ENCODE data around the gene TAF1B.
A peak's percentile ranks its signal among the peaks of the same experiment; 100 is the strongest.

The TAF1B gene

DNA sequence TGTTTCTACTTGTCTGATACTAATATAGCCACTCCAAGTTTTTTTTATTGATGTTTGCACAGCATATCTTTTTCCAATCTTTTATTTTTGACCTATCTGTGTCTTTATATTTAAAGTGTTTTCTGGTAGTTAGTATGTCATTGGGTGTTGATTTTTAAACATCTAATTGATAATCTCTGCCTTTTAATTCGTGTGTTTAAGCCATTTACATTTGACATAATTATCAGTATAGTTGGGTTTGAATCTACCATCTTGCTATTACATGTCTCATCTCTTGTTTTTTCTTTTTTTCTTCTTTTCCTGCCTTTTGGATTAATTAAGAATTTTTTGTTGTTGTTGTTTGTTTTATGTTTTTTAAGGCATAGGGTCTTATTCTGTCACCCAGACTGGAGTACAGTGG lies 44.2 kb downstream of the TAF1B start:
- Mint-ChIP-seq H3K4me1 (peaks cover 7% of the 10 kb centered on the region), H3K36me3 (ENCODE audit: low read depth) (peaks cover 65% of the 10 kb centered on the region), H3K9me3 (peaks cover 23% of the 10 kb centered on the region), H3K27me3 (ENCODE audit: low read depth) (no peaks in the 10 kb centered on the region), H3K4me3 (no peak overlapping the region), H3K27ac (no peak overlapping the region)
- TF ChIP-seq, protein P1, sequence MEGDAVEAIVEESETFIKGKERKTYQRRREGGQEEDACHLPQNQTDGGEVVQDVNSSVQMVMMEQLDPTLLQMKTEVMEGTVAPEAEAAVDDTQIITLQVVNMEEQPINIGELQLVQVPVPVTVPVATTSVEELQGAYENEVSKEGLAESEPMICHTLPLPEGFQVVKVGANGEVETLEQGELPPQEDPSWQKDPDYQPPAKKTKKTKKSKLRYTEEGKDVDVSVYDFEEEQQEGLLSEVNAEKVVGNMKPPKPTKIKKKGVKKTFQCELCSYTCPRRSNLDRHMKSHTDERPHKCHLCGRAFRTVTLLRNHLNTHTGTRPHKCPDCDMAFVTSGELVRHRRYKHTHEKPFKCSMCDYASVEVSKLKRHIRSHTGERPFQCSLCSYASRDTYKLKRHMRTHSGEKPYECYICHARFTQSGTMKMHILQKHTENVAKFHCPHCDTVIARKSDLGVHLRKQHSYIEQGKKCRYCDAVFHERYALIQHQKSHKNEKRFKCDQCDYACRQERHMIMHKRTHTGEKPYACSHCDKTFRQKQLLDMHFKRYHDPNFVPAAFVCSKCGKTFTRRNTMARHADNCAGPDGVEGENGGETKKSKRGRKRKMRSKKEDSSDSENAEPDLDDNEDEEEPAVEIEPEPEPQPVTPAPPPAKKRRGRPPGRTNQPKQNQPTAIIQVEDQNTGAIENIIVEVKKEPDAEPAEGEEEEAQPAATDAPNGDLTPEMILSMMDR (IDR thresholded peaks at IDR 0.05; ENCODE audit: unreplicated experiment in 3 of 3), result no peak

DNA sequence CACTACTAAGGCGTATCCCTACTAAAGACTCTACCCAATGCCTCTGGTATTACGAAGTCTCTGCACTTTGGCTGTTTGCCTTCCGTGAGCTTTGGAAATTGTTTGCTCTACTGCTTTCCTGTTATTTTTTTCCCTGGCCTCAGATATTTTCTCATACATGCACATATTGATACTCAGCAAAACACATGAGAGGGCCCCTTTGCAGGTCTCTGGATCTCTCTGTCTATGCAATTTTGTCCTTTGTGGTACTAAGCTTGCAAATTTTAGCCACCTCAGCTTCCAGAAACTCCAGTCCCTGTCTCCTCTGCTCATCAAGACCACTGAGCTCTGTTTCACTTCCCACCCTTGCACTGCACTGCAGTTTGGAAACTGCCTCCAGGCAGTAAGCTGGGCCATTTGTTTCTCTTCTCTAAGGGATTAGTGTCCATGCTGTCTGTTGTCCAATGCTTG lies 46.6 kb downstream of the TAF1B start:
- Mint-ChIP-seq H3K4me1 (peaks cover 7% of the 10 kb centered on the region), H3K27ac (no peak overlapping the region), H3K9me3 (peaks cover 23% of the 10 kb centered on the region), H3K27me3 (ENCODE audit: low read depth) (no peaks in the 10 kb centered on the region), H3K4me3 (no peak overlapping the region), H3K36me3 (ENCODE audit: low read depth) (peaks cover 63% of the 10 kb centered on the region)
- TF ChIP-seq, protein P1 (IDR thresholded peaks at IDR 0.05; ENCODE audit: unreplicated experiment in 3 of 3), result no peak

DNA sequence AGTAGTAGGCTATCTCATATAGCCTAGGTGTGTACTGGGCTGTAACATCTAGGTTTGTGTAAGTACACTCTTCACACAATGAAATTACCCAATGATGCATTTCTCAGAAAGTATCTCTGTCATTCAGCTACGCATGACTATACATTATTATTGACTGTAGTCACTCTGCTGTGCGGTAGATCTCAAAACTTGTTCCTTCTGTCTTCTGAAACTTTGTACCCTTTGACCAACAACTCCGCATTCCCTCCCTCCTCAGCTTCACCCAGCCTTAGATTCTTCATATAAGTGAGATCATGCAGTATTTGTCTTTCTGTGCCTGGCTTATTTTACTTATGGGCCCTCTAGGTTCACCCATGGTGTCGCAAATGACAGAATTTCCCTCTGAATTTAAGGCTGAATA lies 49.0 kb downstream of the TAF1B start:
- TF ChIP-seq, protein P1 (IDR thresholded peaks at IDR 0.05; ENCODE audit: unreplicated experiment in 3 of 3), result no peak
- H3K36me3 Mint-ChIP-seq (ENCODE audit: low read depth), result peaks cover 40% of the 10 kb centered on the region
- H3K9me3 Mint-ChIP-seq, result peaks cover 18% of the 10 kb centered on the region
- no peaks in the 10 kb centered on the region for H3K27me3 Mint-ChIP-seq (ENCODE audit: low read depth)
- H3K27ac Mint-ChIP-seq, result no peak overlapping the region
- no peak overlapping the region for H3K4me3 Mint-ChIP-seq
- H3K4me1 Mint-ChIP-seq, result peaks cover 21% of the 10 kb centered on the region

DNA sequence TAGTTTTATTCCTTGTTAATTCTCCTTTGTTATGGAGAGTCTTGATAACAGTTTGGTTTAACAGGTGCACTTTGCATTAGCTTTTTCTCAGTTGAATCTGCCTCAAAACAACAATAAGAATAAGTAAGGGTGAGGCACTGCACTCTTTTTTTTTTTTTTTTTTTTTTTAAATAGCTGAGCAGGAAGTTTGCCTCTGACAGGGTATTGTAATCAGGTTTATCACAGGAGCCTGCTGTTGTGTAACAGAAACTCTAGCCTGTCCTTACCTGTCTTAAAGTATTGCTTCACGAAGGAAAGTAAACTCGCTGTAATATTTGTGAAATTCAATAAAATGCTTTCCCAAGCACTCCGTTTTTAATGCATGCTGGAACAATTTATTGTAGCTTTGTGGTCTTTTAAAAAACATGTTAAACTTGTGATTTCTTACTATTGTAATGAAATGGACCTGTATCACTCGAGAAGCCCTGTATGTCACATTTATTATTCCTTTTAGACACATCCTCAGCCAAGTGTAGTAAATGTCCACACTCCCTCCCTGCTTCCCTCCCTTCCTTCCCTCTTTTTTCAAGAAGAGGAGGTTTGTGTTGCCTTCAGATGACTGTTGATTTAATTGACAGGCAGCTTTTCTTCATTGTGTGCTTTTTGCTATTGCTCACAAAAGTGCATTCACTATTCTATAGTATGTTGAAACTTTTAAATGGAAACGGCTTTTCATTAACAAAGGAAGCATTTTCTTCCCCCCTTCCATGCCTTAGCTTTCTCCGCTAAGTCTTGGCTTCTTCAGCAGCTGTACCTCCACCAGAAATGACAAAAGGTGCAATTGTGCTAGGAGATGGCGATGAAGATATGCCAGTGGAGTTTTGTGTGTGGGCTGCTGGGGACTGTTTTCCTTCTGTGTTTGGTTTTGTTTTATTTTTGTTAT lies 52.7 kb downstream of the TAF1B start:
- peak overlapping the region; percentile 19 to 98 (median 61) for H3K27ac Mint-ChIP-seq
- TF ChIP-seq, protein P1 (IDR thresholded peaks at IDR 0.05; ENCODE audit: unreplicated experiment in 3 of 3), result no peak

DNA sequence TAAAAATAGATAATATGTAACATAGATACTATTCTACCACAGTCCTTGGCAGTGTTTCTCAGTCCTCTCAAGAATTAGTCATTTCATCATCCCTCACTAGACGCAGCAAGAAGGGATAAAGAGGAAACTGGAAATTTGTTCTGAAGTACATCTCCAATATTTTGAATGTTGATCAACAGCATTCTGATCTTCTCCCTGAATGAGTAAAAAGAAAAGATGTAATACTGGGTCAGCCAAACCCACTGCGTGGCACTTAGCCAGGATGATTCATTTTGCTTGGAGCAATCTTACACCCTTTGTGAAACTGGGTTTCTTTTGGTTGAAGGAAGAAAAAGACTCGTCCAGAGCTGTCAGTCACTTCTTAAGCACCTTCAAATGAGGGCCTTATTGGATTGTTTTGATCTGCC lies 54.1 kb downstream of the TAF1B start:
- Mint-ChIP-seq H3K36me3 (ENCODE audit: low read depth) (peaks cover 9% of the 10 kb centered on the region), H3K4me3 (no peak overlapping the region), H3K27me3 (ENCODE audit: low read depth) (no peaks in the 10 kb centered on the region), H3K4me1 (peaks cover 28% of the 10 kb centered on the region), H3K27ac (peak overlapping the region; percentile 83 to 98 (median 88)), H3K9me3 (no peaks in the 10 kb centered on the region)
- TF ChIP-seq, protein P1 (IDR thresholded peaks at IDR 0.05; ENCODE audit: unreplicated experiment in 3 of 3), result no peak

More for the DNA sequence above, 52.7 kb downstream of the TAF1B start:
- Mint-ChIP-seq H3K27me3 (ENCODE audit: low read depth) (no peaks in the 10 kb centered on the region), H3K4me3 (no peak overlapping the region), H3K4me1 (peaks cover 28% of the 10 kb centered on the region), H3K36me3 (ENCODE audit: low read depth) (peaks cover 12% of the 10 kb centered on the region), H3K9me3 (no peaks in the 10 kb centered on the region)

Data from nephron (organoid).